ENCODE results near the gene INSC. TPM values are rescaled to one million over a fixed set of nuclear protein-coding genes. Genes with fewer than 3 reads are reported as not detected.

Gene INSC
- total RNA-seq, 1 experiment from 2014 or later: not detected

DNA sequence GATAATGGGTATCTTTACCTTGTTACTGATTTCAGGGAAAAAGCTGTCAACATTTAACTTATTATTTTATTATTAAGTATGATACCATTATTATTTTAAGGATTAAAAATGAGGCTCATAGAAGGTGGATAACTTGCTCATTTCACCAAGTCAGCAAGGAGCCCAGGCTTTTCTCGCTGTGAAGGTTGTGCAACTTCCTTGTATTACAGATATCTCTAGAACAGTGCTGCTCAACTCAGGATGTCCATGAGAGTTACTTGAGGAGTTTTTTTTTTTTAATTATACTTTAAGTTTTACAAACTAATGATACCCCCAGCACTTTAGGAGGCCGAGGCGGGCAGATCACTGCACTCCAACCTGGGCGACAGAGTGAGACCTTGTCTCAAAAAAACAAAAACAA is 98.2 kb downstream of the INSC start:
- DNase-seq: no peak
- no peaks in the 10 kb centered on the region for H3K36me3 ChIP-seq (ENCODE audit: low read depth, low read length)
- H4K20me1 ChIP-seq (ENCODE audit: low read length): no peaks in the 10 kb centered on the region
- no peak overlapping the region for H3K4me2 ChIP-seq (ENCODE audit: low read length)
- no peaks in the 10 kb centered on the region for H3K4me1 ChIP-seq (ENCODE audit: insufficient read depth, low read length)
- no peaks in the 10 kb centered on the region for H3F3A ChIP-seq (ENCODE audit: low read length, unreplicated experiment)
- ChIA-PET CTCF (no interaction called here), POLR2A (ENCODE audit: unreplicated experiment) (no interaction called here)
- BruUV-seq (replicated peaks): no TSS peak
- no peak for ATAC-seq
- H3K9me2 ChIP-seq (replicated peaks; ENCODE audit: low read length): no peaks in the 10 kb centered on the region
- intact Hi-C loops (cut with micrococcal nuclease): no loop called here
- H3K27ac ChIP-seq (ENCODE audit: low read length): no peak overlapping the region
- H3K9me3 ChIP-seq (ENCODE audit: low read length): no peaks in the 10 kb centered on the region
- no peaks in the 10 kb centered on the region for H3K79me2 ChIP-seq (ENCODE audit: low read length)
- no peak overlapping the region for H2AFZ ChIP-seq (ENCODE audit: low read length)
- no peaks in the 10 kb centered on the region for H3K27me3 ChIP-seq (ENCODE audit: low read length)
- no peak overlapping the region for H3K4me3 ChIP-seq (ENCODE audit: low read length)
- TF ChIP-seq, protein P1, sequence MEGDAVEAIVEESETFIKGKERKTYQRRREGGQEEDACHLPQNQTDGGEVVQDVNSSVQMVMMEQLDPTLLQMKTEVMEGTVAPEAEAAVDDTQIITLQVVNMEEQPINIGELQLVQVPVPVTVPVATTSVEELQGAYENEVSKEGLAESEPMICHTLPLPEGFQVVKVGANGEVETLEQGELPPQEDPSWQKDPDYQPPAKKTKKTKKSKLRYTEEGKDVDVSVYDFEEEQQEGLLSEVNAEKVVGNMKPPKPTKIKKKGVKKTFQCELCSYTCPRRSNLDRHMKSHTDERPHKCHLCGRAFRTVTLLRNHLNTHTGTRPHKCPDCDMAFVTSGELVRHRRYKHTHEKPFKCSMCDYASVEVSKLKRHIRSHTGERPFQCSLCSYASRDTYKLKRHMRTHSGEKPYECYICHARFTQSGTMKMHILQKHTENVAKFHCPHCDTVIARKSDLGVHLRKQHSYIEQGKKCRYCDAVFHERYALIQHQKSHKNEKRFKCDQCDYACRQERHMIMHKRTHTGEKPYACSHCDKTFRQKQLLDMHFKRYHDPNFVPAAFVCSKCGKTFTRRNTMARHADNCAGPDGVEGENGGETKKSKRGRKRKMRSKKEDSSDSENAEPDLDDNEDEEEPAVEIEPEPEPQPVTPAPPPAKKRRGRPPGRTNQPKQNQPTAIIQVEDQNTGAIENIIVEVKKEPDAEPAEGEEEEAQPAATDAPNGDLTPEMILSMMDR (conservative IDR thresholded peaks at IDR 0.05; ENCODE audit: low read depth, low read length): no peak
- no peak overlapping the region for H3K9ac ChIP-seq (ENCODE audit: low read length)

DNA sequence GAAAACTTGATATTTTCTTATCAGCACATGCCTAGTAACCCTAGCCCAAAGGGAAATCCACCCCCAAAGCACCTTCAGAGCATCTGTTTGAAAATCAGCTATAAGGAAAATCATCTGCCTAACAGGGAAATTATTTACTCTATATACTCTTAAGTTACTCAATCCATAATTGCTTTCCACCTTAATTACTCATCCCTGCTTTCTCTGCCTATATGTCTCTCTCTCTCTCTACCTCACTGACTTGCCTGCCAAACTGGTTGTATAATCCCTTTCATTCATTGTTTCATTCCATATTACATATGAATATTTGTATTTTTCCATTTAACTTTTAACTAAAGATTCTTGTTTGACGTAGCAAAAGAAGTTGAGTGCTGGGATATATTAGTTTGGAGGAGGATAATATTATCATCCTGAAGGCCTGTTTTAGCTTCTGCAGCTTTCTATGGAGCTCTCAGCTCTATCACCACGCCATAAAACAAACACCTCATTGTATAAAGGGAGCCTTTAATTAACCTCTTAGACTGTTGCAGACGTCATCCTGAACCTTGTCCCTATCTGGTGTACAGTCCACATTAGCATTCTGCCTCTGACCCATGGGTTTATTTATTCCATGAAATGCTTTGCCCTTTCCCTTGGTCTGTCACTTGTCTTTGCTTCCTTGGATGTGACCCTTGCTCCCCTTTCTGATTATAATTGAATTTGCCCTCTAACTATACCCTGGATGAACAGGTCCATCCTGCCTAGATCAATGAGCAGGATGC is 98.9 kb downstream of the INSC start:
- H3K79me2 ChIP-seq (ENCODE audit: low read length): no peaks in the 10 kb centered on the region
- H4K20me1 ChIP-seq (ENCODE audit: low read length): no peaks in the 10 kb centered on the region
- no peak overlapping the region for H3K4me2 ChIP-seq (ENCODE audit: low read length)
- no peak for ATAC-seq
- no peak overlapping the region for H3K4me3 ChIP-seq (ENCODE audit: low read length)
- H3K9me3 ChIP-seq (ENCODE audit: low read length): no peaks in the 10 kb centered on the region
- H3K9me2 ChIP-seq (replicated peaks; ENCODE audit: low read length): no peaks in the 10 kb centered on the region
- H2AFZ ChIP-seq (ENCODE audit: low read length): no peak overlapping the region
- TF ChIP-seq EZH2phosphoT487 (IDR thresholded peaks at IDR 0.05; ENCODE audit: borderline replicate concordance, low read length) (no peak), EZH2 (IDR thresholded peaks at IDR 0.05; ENCODE audit: low read length, unreplicated experiment) (no peak)
- TF ChIP-seq, protein P1 (conservative IDR thresholded peaks at IDR 0.05; ENCODE audit: low read depth, low read length): no peak
- H3K27ac ChIP-seq (ENCODE audit: low read length): no peak overlapping the region
- no peak overlapping the region for H3K9ac ChIP-seq (ENCODE audit: low read length)
- POLR2A ChIA-PET (ENCODE audit: unreplicated experiment): no interaction called here
- no TSS peak for BruUV-seq (replicated peaks)
- DNase-seq: no peak
- no peaks in the 10 kb centered on the region for H3K4me1 ChIP-seq (ENCODE audit: insufficient read depth, low read length)
- no peaks in the 10 kb centered on the region for H3K27me3 ChIP-seq (ENCODE audit: low read length)
- CTCF ChIA-PET: no interaction called here
- intact Hi-C loops (cut with micrococcal nuclease): no loop called here
- no peaks in the 10 kb centered on the region for H3K36me3 ChIP-seq (ENCODE audit: low read depth, low read length)
- no peaks in the 10 kb centered on the region for H3F3A ChIP-seq (ENCODE audit: low read length, unreplicated experiment)

DNA sequence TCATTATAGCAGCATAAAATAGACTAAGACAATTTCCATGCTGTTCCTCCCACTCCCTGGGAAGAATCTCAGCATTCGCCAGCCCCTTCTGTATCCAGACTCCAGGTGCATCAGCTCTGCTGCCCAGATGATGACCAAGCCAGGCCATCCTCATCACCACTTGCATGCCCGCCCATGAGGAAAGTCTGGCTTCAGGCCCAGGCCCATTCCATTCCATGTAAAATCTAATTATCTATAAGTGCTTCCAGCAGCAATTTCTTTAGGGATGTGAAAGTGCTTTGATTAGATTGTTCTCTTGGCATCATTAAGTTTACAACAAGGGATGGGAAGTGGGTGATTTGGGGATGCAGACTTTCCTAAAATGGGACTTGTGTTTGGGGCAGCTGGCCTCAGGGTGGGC is 100.3 kb downstream of the INSC start:
- intact Hi-C loops (cut with micrococcal nuclease): no loop called here
- no peaks in the 10 kb centered on the region for H3K79me2 ChIP-seq (ENCODE audit: low read length)
- POLR2A ChIA-PET (ENCODE audit: unreplicated experiment): no interaction called here
- H2AFZ ChIP-seq (ENCODE audit: low read length): no peak overlapping the region
- no peaks in the 10 kb centered on the region for H4K20me1 ChIP-seq (ENCODE audit: low read length)
- H3K9ac ChIP-seq (ENCODE audit: low read length): no peak overlapping the region
- TF ChIP-seq, protein P1 (conservative IDR thresholded peaks at IDR 0.05; ENCODE audit: low read depth, low read length): no peak
- TF ChIP-seq EZH2 (IDR thresholded peaks at IDR 0.05; ENCODE audit: low read length, unreplicated experiment) (no peak), EZH2phosphoT487 (IDR thresholded peaks at IDR 0.05; ENCODE audit: borderline replicate concordance, low read length) (no peak)
- no peak overlapping the region for H3K4me3 ChIP-seq (ENCODE audit: low read length)
- no peaks in the 10 kb centered on the region for H3K27me3 ChIP-seq (ENCODE audit: low read length)
- H3K36me3 ChIP-seq (ENCODE audit: low read depth, low read length): no peaks in the 10 kb centered on the region
- H3F3A ChIP-seq (ENCODE audit: low read length, unreplicated experiment): no peaks in the 10 kb centered on the region
- no peak overlapping the region for H3K27ac ChIP-seq (ENCODE audit: low read length)
- no peaks in the 10 kb centered on the region for H3K9me2 ChIP-seq (replicated peaks; ENCODE audit: low read length)
- H3K4me1 ChIP-seq (ENCODE audit: insufficient read depth, low read length): no peaks in the 10 kb centered on the region
- no peak overlapping the region for H3K4me2 ChIP-seq (ENCODE audit: low read length)
- no peak for DNase-seq
- ATAC-seq: no peak
- CTCF ChIA-PET: no interaction called here
- no peaks in the 10 kb centered on the region for H3K9me3 ChIP-seq (ENCODE audit: low read length)
- no TSS peak for BruUV-seq (replicated peaks)
